ENCODE data around the gene KIF5A. TPM values are rescaled to one million over a fixed set of nuclear protein-coding genes. Genes with fewer than 3 reads are reported as not detected.
"Not testable (repeated sequence)": the region's sequence is repeated elsewhere in the genome, so short reads cannot be mapped to it uniquely, and the experiment has no call there.

The KIF5A gene
- total RNA-seq, 1 donor, result 0.36 TPM

DNA sequence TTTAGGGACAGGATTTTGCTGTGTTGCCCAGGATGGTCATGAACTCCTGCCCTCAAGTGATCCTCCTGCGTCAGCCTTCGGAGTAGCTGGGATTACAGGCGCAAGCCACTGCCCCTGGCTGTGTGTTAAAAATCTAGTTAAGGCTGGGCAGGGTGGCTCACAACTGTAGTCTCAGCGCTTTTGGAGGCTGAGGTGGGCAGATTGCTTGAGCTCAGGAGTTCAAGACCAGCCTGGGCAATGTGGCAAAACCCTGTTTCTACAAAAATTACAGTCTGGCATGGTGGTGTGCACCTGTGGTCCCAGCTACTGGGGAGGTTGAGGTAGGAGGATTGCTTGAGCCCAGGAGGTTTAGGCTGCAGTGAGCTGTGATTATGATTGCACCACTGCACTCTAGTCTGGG is 38.7 kb upstream of the KIF5A start:
- no peak overlapping the region for H3K4me2 ChIP-seq (ENCODE audit: insufficient read depth, low read length)
- no peaks in the 10 kb centered on the region for H3K4me1 ChIP-seq (ENCODE audit: insufficient read depth, low read length)
- peaks cover 1% of the 10 kb centered on the region for H3K79me2 ChIP-seq (ENCODE audit: insufficient read depth, low read length)
- no peak overlapping the region for H2AFZ ChIP-seq (ENCODE audit: low read length)
- TF ChIP-seq, protein P1, sequence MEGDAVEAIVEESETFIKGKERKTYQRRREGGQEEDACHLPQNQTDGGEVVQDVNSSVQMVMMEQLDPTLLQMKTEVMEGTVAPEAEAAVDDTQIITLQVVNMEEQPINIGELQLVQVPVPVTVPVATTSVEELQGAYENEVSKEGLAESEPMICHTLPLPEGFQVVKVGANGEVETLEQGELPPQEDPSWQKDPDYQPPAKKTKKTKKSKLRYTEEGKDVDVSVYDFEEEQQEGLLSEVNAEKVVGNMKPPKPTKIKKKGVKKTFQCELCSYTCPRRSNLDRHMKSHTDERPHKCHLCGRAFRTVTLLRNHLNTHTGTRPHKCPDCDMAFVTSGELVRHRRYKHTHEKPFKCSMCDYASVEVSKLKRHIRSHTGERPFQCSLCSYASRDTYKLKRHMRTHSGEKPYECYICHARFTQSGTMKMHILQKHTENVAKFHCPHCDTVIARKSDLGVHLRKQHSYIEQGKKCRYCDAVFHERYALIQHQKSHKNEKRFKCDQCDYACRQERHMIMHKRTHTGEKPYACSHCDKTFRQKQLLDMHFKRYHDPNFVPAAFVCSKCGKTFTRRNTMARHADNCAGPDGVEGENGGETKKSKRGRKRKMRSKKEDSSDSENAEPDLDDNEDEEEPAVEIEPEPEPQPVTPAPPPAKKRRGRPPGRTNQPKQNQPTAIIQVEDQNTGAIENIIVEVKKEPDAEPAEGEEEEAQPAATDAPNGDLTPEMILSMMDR (IDR thresholded peaks at IDR 0.05; ENCODE audit: extremely low read depth, low read depth, low read length), result no peak
- H3K4me3 ChIP-seq (ENCODE audit: insufficient read depth, low read length), result no peak overlapping the region
- DNase-seq (ENCODE audit: insufficient read length, low spot score, missing footprints), result no peak
- peaks cover 4% of the 10 kb centered on the region for H4K20me1 ChIP-seq (ENCODE audit: insufficient read depth, low read length)
- no peaks in the 10 kb centered on the region for H3K9me3 ChIP-seq (ENCODE audit: low read depth, low read length)
- H3K36me3 ChIP-seq (ENCODE audit: insufficient read depth, low read length), result peaks cover 67% of the 10 kb centered on the region
- H3K27ac ChIP-seq (ENCODE audit: low read depth, low read length), result no peak overlapping the region
- H3K27me3 ChIP-seq (ENCODE audit: insufficient read depth, low read length), result no peaks in the 10 kb centered on the region

DNA sequence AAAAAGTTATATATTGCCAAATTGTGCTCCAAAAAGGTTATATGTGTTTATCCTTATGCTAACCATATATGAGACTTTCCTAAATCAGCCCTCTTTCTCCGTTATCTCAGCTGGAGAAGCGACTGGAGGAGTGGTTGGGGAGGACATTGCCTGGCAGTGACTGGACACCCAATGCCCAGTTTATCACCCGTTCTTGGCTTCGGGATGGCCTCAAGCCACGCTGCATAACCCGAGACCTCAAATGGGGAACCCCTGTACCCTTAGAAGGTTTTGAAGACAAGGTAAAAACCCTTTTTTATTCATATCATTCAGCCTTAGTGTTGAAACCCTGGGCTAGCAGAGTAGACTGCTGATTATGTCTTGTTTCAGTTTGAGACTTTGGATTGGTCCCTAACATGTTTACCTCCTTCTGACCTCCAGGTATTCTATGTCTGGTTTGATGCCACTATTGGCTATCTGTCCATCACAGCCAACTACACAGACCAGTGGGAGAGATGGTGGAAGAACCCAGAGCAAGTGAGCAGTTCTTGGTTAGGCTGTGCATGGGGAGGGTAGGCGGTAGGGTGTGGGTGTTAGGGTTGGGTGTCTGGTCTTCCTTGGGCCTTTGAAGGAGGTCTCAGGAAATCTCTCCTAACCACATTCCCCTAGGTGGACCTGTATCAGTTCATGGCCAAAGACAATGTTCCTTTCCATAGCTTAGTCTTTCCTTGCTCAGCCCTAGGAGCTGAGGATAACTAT is 38.1 kb upstream of the KIF5A start:
- DNase-seq (ENCODE audit: insufficient read length, low spot score, missing footprints), result no peak
- peaks cover 71% of the 10 kb centered on the region for H3K36me3 ChIP-seq (ENCODE audit: insufficient read depth, low read length)
- peaks cover 7% of the 10 kb centered on the region for H3K79me2 ChIP-seq (ENCODE audit: insufficient read depth, low read length)
- H3K4me1 ChIP-seq (ENCODE audit: insufficient read depth, low read length), result no peaks in the 10 kb centered on the region
- H2AFZ ChIP-seq (ENCODE audit: low read length), result no peak overlapping the region
- H3K4me2 ChIP-seq (ENCODE audit: insufficient read depth, low read length), result no peak overlapping the region
- no peaks in the 10 kb centered on the region for H3K9me3 ChIP-seq (ENCODE audit: low read depth, low read length)
- no peak overlapping the region for H3K4me3 ChIP-seq (ENCODE audit: insufficient read depth, low read length)
- TF ChIP-seq, protein P1 (IDR thresholded peaks at IDR 0.05; ENCODE audit: extremely low read depth, low read depth, low read length), result no peak
- H4K20me1 ChIP-seq (ENCODE audit: insufficient read depth, low read length), result peaks cover 7% of the 10 kb centered on the region
- no peaks in the 10 kb centered on the region for H3K27me3 ChIP-seq (ENCODE audit: insufficient read depth, low read length)
- no peak overlapping the region for H3K27ac ChIP-seq (ENCODE audit: low read depth, low read length)

DNA sequence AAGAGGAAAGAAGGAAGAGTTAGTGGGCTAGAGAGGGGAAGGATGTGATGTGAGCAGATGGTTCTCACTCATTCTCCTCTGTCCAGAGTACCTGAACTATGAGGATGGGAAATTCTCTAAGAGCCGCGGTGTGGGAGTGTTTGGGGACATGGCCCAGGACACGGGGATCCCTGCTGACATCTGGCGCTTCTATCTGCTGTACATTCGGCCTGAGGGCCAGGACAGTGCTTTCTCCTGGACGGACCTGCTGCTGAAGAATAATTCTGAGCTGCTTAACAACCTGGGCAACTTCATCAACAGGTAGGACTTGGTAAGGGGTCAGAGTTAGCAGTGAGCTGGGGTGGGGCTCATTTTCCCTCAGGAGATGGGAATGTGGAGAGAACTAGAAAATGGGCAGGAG is 37.2 kb upstream of the KIF5A start:
- Histone ChIP-seq H3K4me1 (ENCODE audit: insufficient read depth, low read length) (peaks cover 9% of the 10 kb centered on the region), H3K27me3 (ENCODE audit: insufficient read depth, low read length) (no peaks in the 10 kb centered on the region), H3K36me3 (ENCODE audit: insufficient read depth, low read length) (peaks cover 80% of the 10 kb centered on the region), H2AFZ (ENCODE audit: low read length) (no peak overlapping the region), H3K4me2 (ENCODE audit: insufficient read depth, low read length) (no peak overlapping the region), H3K79me2 (ENCODE audit: insufficient read depth, low read length) (peaks cover 14% of the 10 kb centered on the region), H4K20me1 (ENCODE audit: insufficient read depth, low read length) (peaks cover 15% of the 10 kb centered on the region), H3K4me3 (ENCODE audit: insufficient read depth, low read length) (no peak overlapping the region), H3K27ac (ENCODE audit: low read depth, low read length) (no peak overlapping the region), H3K9me3 (ENCODE audit: low read depth, low read length) (no peaks in the 10 kb centered on the region)
- DNase-seq (ENCODE audit: insufficient read length, low spot score, missing footprints), result no peak
- TF ChIP-seq, protein P1 (IDR thresholded peaks at IDR 0.05; ENCODE audit: extremely low read depth, low read depth, low read length), result no peak

DNA sequence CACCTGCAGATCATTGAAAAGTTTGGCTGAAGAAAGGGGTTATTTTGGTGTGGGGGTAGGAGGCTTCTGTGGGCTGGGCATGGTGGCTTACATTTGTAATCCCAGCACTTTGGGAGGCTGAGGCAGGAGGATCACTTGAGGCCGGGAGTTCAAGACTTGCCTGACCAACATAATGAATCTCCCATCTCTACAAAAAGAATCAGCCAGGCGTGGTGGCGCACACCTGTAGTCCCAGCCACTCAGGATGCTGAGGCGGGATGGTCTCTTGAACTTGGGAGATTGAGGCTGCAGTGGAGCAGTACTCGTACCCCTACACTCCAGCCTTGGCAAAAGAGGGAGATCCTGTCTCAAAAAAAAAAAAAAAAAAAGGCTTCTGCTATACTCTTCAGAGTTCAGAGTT is 36.6 kb upstream of the KIF5A start:
- Histone ChIP-seq H3K27ac (ENCODE audit: low read depth, low read length) (no peak overlapping the region), H3K27me3 (ENCODE audit: insufficient read depth, low read length) (no peaks in the 10 kb centered on the region), H4K20me1 (ENCODE audit: insufficient read depth, low read length) (peaks cover 19% of the 10 kb centered on the region), H3K9me3 (ENCODE audit: low read depth, low read length) (no peaks in the 10 kb centered on the region), H3K4me3 (ENCODE audit: insufficient read depth, low read length) (no peak overlapping the region), H3K4me1 (ENCODE audit: insufficient read depth, low read length) (peaks cover 15% of the 10 kb centered on the region), H3K79me2 (ENCODE audit: insufficient read depth, low read length) (peaks cover 18% of the 10 kb centered on the region), H3K36me3 (ENCODE audit: insufficient read depth, low read length) (peaks cover 86% of the 10 kb centered on the region), H3K4me2 (ENCODE audit: insufficient read depth, low read length) (no peak overlapping the region), H2AFZ (ENCODE audit: low read length) (no peak overlapping the region)
- no peak for DNase-seq (ENCODE audit: insufficient read length, low spot score, missing footprints)
- TF ChIP-seq, protein P1 (IDR thresholded peaks at IDR 0.05; ENCODE audit: extremely low read depth, low read depth, low read length), result no peak

DNA sequence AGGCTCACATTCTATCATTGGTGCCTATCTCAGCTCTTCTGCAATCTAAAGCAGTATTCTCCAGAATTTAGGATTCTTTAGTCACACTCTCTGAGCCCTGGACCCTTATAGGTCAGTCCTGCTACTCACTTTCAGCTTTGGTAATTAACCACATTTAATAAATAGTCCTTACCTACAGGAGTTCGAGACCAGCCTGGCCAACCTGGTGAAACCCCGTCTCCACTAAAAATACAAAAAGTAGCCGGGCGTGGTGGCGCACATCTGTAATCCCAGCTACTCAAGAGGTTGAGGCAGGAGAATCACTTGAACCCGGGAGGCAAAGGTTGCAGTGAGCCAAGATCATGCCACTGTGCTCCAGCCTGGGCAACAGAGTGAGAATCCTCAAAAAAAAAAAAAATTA is 36.2 kb upstream of the KIF5A start:
- not testable (repeated sequence) for H2AFZ ChIP-seq (ENCODE audit: low read length); H3K4me3 ChIP-seq (ENCODE audit: insufficient read depth, low read length); H3K27me3 ChIP-seq (ENCODE audit: insufficient read depth, low read length); H3K27ac ChIP-seq (ENCODE audit: low read depth, low read length); DNase-seq (ENCODE audit: insufficient read length, low spot score, missing footprints); H3K4me2 ChIP-seq (ENCODE audit: insufficient read depth, low read length); H3K9me3 ChIP-seq (ENCODE audit: low read depth, low read length)
- H4K20me1 ChIP-seq (ENCODE audit: insufficient read depth, low read length), result peaks cover 23% of the 10 kb centered on the region
- H3K4me1 ChIP-seq (ENCODE audit: insufficient read depth, low read length), result peaks cover 19% of the 10 kb centered on the region
- H3K79me2 ChIP-seq (ENCODE audit: insufficient read depth, low read length), result peaks cover 22% of the 10 kb centered on the region
- peaks cover 88% of the 10 kb centered on the region for H3K36me3 ChIP-seq (ENCODE audit: insufficient read depth, low read length)

DNA sequence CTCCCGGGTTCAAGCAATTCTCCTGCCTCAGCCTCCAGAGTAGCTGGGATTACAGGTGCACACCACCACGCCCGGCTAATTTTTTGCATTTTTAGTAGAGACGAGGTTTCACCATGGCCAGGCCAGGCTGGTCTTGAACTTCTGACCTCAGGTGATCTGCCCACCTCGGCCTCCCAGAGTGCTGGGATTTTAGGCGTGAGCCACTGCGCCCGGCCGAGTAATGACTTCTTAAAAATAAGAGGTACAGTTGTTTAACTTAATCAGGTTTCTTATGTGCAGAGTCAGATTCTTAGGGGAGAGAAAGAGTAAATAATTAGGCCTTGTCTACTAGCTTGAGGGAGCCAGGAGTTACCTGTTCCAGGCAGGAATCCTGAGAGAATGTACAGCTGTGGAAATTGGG is 35.6 kb upstream of the KIF5A start:
- Histone ChIP-seq H3K4me1 (ENCODE audit: insufficient read depth, low read length) (peaks cover 25% of the 10 kb centered on the region), H4K20me1 (ENCODE audit: insufficient read depth, low read length) (peaks cover 29% of the 10 kb centered on the region), H3K79me2 (ENCODE audit: insufficient read depth, low read length) (peaks cover 28% of the 10 kb centered on the region), H3K36me3 (ENCODE audit: insufficient read depth, low read length) (peaks cover 90% of the 10 kb centered on the region)
- H3K4me3 ChIP-seq (ENCODE audit: insufficient read depth, low read length); H3K27ac ChIP-seq (ENCODE audit: low read depth, low read length); DNase-seq (ENCODE audit: insufficient read length, low spot score, missing footprints); H2AFZ ChIP-seq (ENCODE audit: low read length); H3K27me3 ChIP-seq (ENCODE audit: insufficient read depth, low read length); H3K9me3 ChIP-seq (ENCODE audit: low read depth, low read length); H3K4me2 ChIP-seq (ENCODE audit: insufficient read depth, low read length): not testable (repeated sequence)
